ENCODE data around the gene LTA. TPM values are rescaled to one million over a fixed set of nuclear protein-coding genes. Genes with fewer than 3 reads are reported as not detected.
"Not testable (repeated sequence)": the region's sequence is repeated elsewhere in the genome, so short reads cannot be mapped to it uniquely, and the experiment has no call there.

Gene LTA
- total RNA-seq, 2 experiments from 2014 or later: 0.98 to 4.1 TPM

DNA sequence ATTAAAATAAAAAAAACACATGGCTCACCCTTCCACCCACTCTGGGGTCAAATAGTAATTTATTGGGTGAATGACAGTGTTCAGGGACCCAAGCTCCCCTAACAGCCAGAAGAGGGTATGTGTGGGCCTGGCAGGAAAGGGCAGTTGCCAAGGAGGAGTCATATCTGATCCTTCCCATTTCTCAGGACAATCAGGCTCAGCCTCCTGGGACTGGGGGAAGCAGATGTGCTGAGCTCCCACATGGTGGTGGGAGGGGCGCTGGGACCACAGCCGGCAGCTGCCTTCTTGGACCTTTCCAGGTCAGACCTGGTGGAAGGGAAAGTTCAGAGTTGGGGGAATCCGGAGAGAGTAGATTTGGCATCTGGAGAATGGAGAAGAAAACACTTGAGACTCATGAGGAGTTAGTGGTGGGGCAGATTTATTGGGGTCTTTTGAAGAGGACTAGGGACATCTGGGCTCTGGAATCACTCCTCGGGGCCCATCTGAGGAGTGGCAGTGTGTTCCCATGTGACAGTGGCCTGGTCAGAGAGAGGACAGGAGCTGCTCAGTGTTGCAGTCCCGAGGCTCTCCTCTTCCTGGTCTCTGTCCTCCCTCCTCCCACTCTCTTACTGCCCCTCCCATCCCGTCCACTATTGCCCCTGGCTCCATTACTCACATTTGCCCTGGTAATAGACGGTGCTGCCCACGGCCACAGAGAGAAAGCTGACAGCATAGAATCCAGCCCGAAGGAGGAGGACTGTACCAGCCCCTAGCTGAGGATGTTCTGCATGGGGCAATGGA is 17.0 kb downstream of the LTA start:
- Histone ChIP-seq H3K27ac (ENCODE audit: low read depth, low read length, poor library complexity, severe bottlenecking) (no peak overlapping the region), H3K4me1 (ENCODE audit: insufficient read depth, low read length, poor library complexity, severe bottlenecking) (peaks cover 59% of the 10 kb centered on the region), H3K4me3 (ENCODE audit: low read depth, low read length, poor library complexity, severe bottlenecking) (no peak overlapping the region), H3K79me2 (ENCODE audit: insufficient read depth, low read depth, low read length) (no peaks in the 10 kb centered on the region), H2AFZ (ENCODE audit: low read length) (no peak overlapping the region), H4K20me1 (ENCODE audit: insufficient read depth, low read length) (no peaks in the 10 kb centered on the region), H3K9me2 (ENCODE audit: insufficient read depth, low read length) (no peaks in the 10 kb centered on the region), H3K36me3 (ENCODE audit: insufficient read depth, low read length) (no peaks in the 10 kb centered on the region), H3K9me3 (ENCODE audit: low read length) (no peaks in the 10 kb centered on the region), H3K4me2 (ENCODE audit: low read length) (no peak overlapping the region)
- POLR2A ChIA-PET: interaction anchor here (0.7 to 0.9 kb wide), 2 partner anchors 9 to 20 kb away, joined by 3 read pairs; no protein-coding TSS in a partner anchor
- no TSS peak for BruUV-seq (replicated peaks)
- no peak for TF ChIP-seq EZH2phosphoT487 (IDR thresholded peaks at IDR 0.05; ENCODE audit: borderline replicate concordance, low read depth, low read length)
- TF ChIP-seq, protein P1, sequence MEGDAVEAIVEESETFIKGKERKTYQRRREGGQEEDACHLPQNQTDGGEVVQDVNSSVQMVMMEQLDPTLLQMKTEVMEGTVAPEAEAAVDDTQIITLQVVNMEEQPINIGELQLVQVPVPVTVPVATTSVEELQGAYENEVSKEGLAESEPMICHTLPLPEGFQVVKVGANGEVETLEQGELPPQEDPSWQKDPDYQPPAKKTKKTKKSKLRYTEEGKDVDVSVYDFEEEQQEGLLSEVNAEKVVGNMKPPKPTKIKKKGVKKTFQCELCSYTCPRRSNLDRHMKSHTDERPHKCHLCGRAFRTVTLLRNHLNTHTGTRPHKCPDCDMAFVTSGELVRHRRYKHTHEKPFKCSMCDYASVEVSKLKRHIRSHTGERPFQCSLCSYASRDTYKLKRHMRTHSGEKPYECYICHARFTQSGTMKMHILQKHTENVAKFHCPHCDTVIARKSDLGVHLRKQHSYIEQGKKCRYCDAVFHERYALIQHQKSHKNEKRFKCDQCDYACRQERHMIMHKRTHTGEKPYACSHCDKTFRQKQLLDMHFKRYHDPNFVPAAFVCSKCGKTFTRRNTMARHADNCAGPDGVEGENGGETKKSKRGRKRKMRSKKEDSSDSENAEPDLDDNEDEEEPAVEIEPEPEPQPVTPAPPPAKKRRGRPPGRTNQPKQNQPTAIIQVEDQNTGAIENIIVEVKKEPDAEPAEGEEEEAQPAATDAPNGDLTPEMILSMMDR (conservative IDR thresholded peaks at IDR 0.05; ENCODE audit: low read length): no peak
- CTCF ChIA-PET (ENCODE audit: unreplicated experiment): interaction anchor here (1.0 kb wide), 1 partner anchor 40 kb away, joined by 3 read pairs; no protein-coding TSS in a partner anchor
- DNase-seq (ENCODE audit: low spot score): no peak
- intact Hi-C loops (cut with micrococcal nuclease; ENCODE audit: unreplicated experiment): loop anchor here (10.0 kb wide), 1 partner anchor 184 kb away; the partner anchor contains the start of gene MICA

DNA sequence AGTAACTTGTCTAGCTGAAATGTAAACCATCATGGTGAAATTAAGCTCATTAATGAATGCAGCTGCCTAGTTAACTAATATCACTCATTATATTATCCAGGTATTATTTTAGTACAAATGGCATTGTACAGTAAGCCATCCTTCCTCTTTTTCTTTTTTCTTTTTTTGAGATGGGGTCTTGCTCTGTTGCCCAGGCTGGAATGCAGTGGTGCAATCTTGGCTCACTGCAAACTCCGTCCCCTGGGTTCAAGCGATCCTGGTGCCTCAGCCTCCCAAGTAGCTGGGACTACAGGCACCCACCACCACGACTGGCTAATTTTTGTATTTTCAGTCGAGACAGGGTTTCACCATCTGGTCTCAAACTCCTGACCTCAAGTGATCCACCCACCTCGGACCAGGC is 18.6 kb downstream of the LTA start:
- BruUV-seq (replicated peaks); H4K20me1 ChIP-seq (ENCODE audit: insufficient read depth, low read length); intact Hi-C loops (cut with micrococcal nuclease; ENCODE audit: unreplicated experiment); CTCF ChIA-PET (ENCODE audit: unreplicated experiment); H3K36me3 ChIP-seq (ENCODE audit: insufficient read depth, low read length); DNase-seq (ENCODE audit: low spot score); H3K4me2 ChIP-seq (ENCODE audit: low read length); H2AFZ ChIP-seq (ENCODE audit: low read length); H3K9me2 ChIP-seq (ENCODE audit: insufficient read depth, low read length); H3K4me3 ChIP-seq (ENCODE audit: low read depth, low read length, poor library complexity, severe bottlenecking); H3K9me3 ChIP-seq (ENCODE audit: low read length); H3K79me2 ChIP-seq (ENCODE audit: insufficient read depth, low read depth, low read length); H3K27ac ChIP-seq (ENCODE audit: low read depth, low read length, poor library complexity, severe bottlenecking): not testable (repeated sequence)
- peaks cover 45% of the 10 kb centered on the region for H3K4me1 ChIP-seq (ENCODE audit: insufficient read depth, low read length, poor library complexity, severe bottlenecking)
- POLR2A ChIA-PET: interaction anchor here (0.9 kb wide), 1 partner anchor 8 kb away, joined by 3 read pairs; no protein-coding TSS in a partner anchor

DNA sequence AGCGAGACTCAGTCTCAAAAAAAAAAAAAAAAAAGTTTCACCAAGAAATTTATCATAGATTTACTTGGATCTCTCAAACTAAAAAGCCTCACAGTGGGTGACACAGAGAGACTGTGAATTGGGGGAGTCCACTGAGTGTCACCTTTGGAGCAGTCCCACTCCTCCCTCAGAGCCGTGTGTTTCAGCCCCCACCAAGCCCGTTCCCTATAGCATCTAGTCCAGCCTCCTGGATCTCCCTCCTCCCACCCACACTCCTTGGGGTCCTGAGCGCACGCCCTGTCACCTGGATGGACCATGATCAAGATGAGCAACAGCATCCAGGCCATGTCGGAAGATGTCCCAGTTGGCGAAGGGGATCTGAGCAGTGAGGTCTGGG is 20.3 kb downstream of the LTA start:
- H3K36me3 ChIP-seq (ENCODE audit: insufficient read depth, low read length): no peaks in the 10 kb centered on the region
- H3K9me3 ChIP-seq (ENCODE audit: low read length): no peaks in the 10 kb centered on the region
- peak overlapping the region; percentile 7 for H3K27ac ChIP-seq (ENCODE audit: low read depth, low read length, poor library complexity, severe bottlenecking)
- no TSS peak for BruUV-seq (replicated peaks)
- no peaks in the 10 kb centered on the region for H4K20me1 ChIP-seq (ENCODE audit: insufficient read depth, low read length)
- ChIA-PET POLR2A (interaction anchor here (0.9 to 2.8 kb wide), 5 partner anchors 8 to 46 kb away, joined by 5 to 30 read pairs (median 8); partner anchors contain the start of genes ATP6V1G2, LTB and NFKBIL1), CTCF (ENCODE audit: unreplicated experiment) (interaction anchor here (1.1 to 1.2 kb wide), 2 partner anchors 11 to 44 kb away, joined by 3 to 7 read pairs; no protein-coding TSS in a partner anchor)
- DNase-seq (ENCODE audit: low spot score): no peak
- no peaks in the 10 kb centered on the region for H3K9me2 ChIP-seq (ENCODE audit: insufficient read depth, low read length)
- no peak overlapping the region for H3K4me3 ChIP-seq (ENCODE audit: low read depth, low read length, poor library complexity, severe bottlenecking)
- H3K4me1 ChIP-seq (ENCODE audit: insufficient read depth, low read length, poor library complexity, severe bottlenecking): peaks cover 35% of the 10 kb centered on the region
- H3K4me2 ChIP-seq (ENCODE audit: low read length): peak overlapping the region; percentile 37; the same call in 1 of the 2 replicates
- no peaks in the 10 kb centered on the region for H3K79me2 ChIP-seq (ENCODE audit: insufficient read depth, low read depth, low read length)
- TF ChIP-seq EZH2phosphoT487 (IDR thresholded peaks at IDR 0.05; ENCODE audit: borderline replicate concordance, low read depth, low read length): no peak
- TF ChIP-seq, protein P1 (conservative IDR thresholded peaks at IDR 0.05; ENCODE audit: low read length): no peak
- peak overlapping the region; percentile 84 for H2AFZ ChIP-seq (ENCODE audit: low read length)
- intact Hi-C loops (cut with micrococcal nuclease; ENCODE audit: unreplicated experiment): no loop called here
